ENCODE measurements around the gene CWC27.

CWC27 gene

DNA sequence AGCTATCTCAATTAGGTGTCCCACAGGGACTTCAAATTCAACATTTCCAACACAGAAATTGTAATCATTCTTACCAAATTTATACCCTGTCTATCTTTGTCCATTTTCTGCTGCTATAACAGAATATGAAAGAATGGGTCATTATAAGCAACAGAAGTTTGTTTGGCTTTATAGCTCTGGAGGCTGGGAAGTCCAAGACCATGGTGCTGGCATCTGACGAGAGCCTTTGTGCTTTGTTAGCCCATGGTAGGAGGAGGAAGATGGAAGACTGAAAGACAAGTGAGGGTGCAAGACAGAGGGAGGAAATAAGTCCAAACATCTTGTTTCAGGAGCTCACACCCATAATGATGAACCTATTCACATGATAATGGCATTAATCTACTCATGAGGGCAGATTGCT lies 72.2 kb downstream of the CWC27 start:
- no peak overlapping the region for H3K27ac ChIP-seq (ENCODE audit: low read depth, low read length)
- peaks cover 13% of the 10 kb centered on the region for H3K36me3 ChIP-seq (ENCODE audit: insufficient read depth, low read length)
- H3K4me1 ChIP-seq (ENCODE audit: insufficient read depth, low read length): peaks cover 10% of the 10 kb centered on the region
- H3K4me3 ChIP-seq (ENCODE audit: low read depth in 1 of 2, low read length in 2 of 2): no peak overlapping the region
- no peak overlapping the region for H3K9ac ChIP-seq (ENCODE audit: low read length)
- no peaks in the 10 kb centered on the region for H3K9me3 ChIP-seq (ENCODE audit: low read length)
- H3K27me3 ChIP-seq (ENCODE audit: control insufficient read depth in 1 of 2, insufficient read depth in 2 of 2, low read length in 2 of 2): no peaks in the 10 kb centered on the region

GRCh38 chr5:64853777-64854176 lies 85.0 kb downstream of the CWC27 start:
- no peak overlapping the region for H3K9ac ChIP-seq (ENCODE audit: low read length)
- H3K27ac ChIP-seq (ENCODE audit: low read depth, low read length): no peak overlapping the region
- H3K36me3 ChIP-seq (ENCODE audit: insufficient read depth, low read length): no peaks in the 10 kb centered on the region
- H3K4me1 ChIP-seq (ENCODE audit: insufficient read depth, low read length): peaks cover under 1% of the 10 kb centered on the region
- H3K27me3 ChIP-seq (ENCODE audit: control insufficient read depth in 1 of 2, insufficient read depth in 2 of 2, low read length in 2 of 2): no peaks in the 10 kb centered on the region
- H3K4me3 ChIP-seq (ENCODE audit: low read depth in 1 of 2, low read length in 2 of 2): no peak overlapping the region
- no peaks in the 10 kb centered on the region for H3K9me3 ChIP-seq (ENCODE audit: low read length)

GRCh38 chr5:64854855-64855254 lies 86.1 kb downstream of the CWC27 start:
- H3K27me3 ChIP-seq (ENCODE audit: control insufficient read depth in 1 of 2, insufficient read depth in 2 of 2, low read length in 2 of 2): no peaks in the 10 kb centered on the region
- H3K4me1 ChIP-seq (ENCODE audit: insufficient read depth, low read length): peaks cover 5% of the 10 kb centered on the region
- H3K9me3 ChIP-seq (ENCODE audit: low read length): no peaks in the 10 kb centered on the region
- no peaks in the 10 kb centered on the region for H3K36me3 ChIP-seq (ENCODE audit: insufficient read depth, low read length)
- H3K9ac ChIP-seq (ENCODE audit: low read length): no peak overlapping the region
- no peak overlapping the region for H3K27ac ChIP-seq (ENCODE audit: low read depth, low read length)
- no peak overlapping the region for H3K4me3 ChIP-seq (ENCODE audit: low read depth in 1 of 2, low read length in 2 of 2)

- Histone ChIP-seq H3K27ac (ENCODE audit: low read depth, low read length) (no peak overlapping the region), H3K9me3 (ENCODE audit: low read length) (no peaks in the 10 kb centered on the region), H3K27me3 (ENCODE audit: control insufficient read depth in 1 of 2, insufficient read depth in 2 of 2, low read length in 2 of 2) (no peaks in the 10 kb centered on the region), H3K36me3 (ENCODE audit: insufficient read depth, low read length) (no peaks in the 10 kb centered on the region), H3K9ac (ENCODE audit: low read length) (no peak overlapping the region), H3K4me1 (ENCODE audit: insufficient read depth, low read length) (peaks cover 5% of the 10 kb centered on the region), H3K4me3 (ENCODE audit: low read depth in 1 of 2, low read length in 2 of 2) (no peak overlapping the region)
These were observed 91.2 kb downstream of the CWC27 start for GRCh38 chr5:64859881-64860280.

- Histone ChIP-seq H3K27me3 (ENCODE audit: control insufficient read depth in 1 of 2, insufficient read depth in 2 of 2, low read length in 2 of 2) (no peaks in the 10 kb centered on the region), H3K4me3 (ENCODE audit: low read depth in 1 of 2, low read length in 2 of 2) (no peak overlapping the region), H3K9ac (ENCODE audit: low read length) (no peak overlapping the region), H3K4me1 (ENCODE audit: insufficient read depth, low read length) (peaks cover 5% of the 10 kb centered on the region), H3K9me3 (ENCODE audit: low read length) (no peaks in the 10 kb centered on the region), H3K36me3 (ENCODE audit: insufficient read depth, low read length) (no peaks in the 10 kb centered on the region), H3K27ac (ENCODE audit: low read depth, low read length) (no peak overlapping the region)
These were observed 92.6 kb downstream of the CWC27 start for GRCh38 chr5:64861281-64861680.

- Histone ChIP-seq H3K4me1 (ENCODE audit: insufficient read depth, low read length) (peaks cover under 1% of the 10 kb centered on the region), H3K36me3 (ENCODE audit: insufficient read depth, low read length) (no peaks in the 10 kb centered on the region), H3K4me3 (ENCODE audit: low read depth in 1 of 2, low read length in 2 of 2) (no peak overlapping the region), H3K9me3 (ENCODE audit: low read length) (no peaks in the 10 kb centered on the region), H3K9ac (ENCODE audit: low read length) (no peak overlapping the region), H3K27ac (ENCODE audit: low read depth, low read length) (no peak overlapping the region), H3K27me3 (ENCODE audit: control insufficient read depth in 1 of 2, insufficient read depth in 2 of 2, low read length in 2 of 2) (no peaks in the 10 kb centered on the region)
These were observed 95.4 kb downstream of the CWC27 start for GRCh38 chr5:64864171-64864570.

- H3K27me3 ChIP-seq (ENCODE audit: control insufficient read depth in 1 of 2, insufficient read depth in 2 of 2, low read length in 2 of 2): no peaks in the 10 kb centered on the region
- H3K36me3 ChIP-seq (ENCODE audit: insufficient read depth, low read length): no peaks in the 10 kb centered on the region
- no peak overlapping the region for H3K4me3 ChIP-seq (ENCODE audit: low read depth in 1 of 2, low read length in 2 of 2)
- no peaks in the 10 kb centered on the region for H3K9me3 ChIP-seq (ENCODE audit: low read length)
- no peak overlapping the region for H3K27ac ChIP-seq (ENCODE audit: low read depth, low read length)
- H3K9ac ChIP-seq (ENCODE audit: low read length): no peak overlapping the region
- no peaks in the 10 kb centered on the region for H3K4me1 ChIP-seq (ENCODE audit: insufficient read depth, low read length)
These were observed 96.9 kb downstream of the CWC27 start for GRCh38 chr5:64865662-64866061.

GRCh38 chr5:64869419-64869818 lies 100.7 kb downstream of the CWC27 start:
- Histone ChIP-seq H3K4me1 (ENCODE audit: insufficient read depth, low read length) (no peaks in the 10 kb centered on the region), H3K27me3 (ENCODE audit: control insufficient read depth in 1 of 2, insufficient read depth in 2 of 2, low read length in 2 of 2) (no peaks in the 10 kb centered on the region), H3K9ac (ENCODE audit: low read length) (no peak overlapping the region), H3K36me3 (ENCODE audit: insufficient read depth, low read length) (no peaks in the 10 kb centered on the region), H3K9me3 (ENCODE audit: low read length) (no peaks in the 10 kb centered on the region), H3K4me3 (ENCODE audit: low read depth in 1 of 2, low read length in 2 of 2) (no peak overlapping the region), H3K27ac (ENCODE audit: low read depth, low read length) (no peak overlapping the region)

DNA sequence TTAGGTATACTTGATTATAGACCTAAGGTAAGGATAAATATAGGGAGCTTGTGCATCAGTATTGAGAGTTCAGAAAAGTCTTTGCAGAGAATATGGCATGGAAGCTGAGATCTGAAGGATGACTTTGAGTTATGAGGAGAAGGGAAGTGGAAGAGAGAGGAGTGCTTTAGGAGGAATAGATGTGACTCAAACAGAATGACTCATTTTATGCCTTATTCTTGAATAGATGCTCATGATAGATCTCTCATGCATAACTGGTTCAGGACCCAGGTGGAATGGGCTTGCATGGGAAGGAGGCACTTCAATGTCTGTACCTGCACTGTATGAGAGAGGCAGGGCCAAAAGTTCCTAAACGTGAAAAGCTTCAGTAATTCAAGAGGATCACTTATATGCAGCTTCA lies 103.3 kb downstream of the CWC27 start:
- Histone ChIP-seq H3K27me3 (ENCODE audit: control insufficient read depth in 1 of 2, insufficient read depth in 2 of 2, low read length in 2 of 2) (no peaks in the 10 kb centered on the region), H3K4me1 (ENCODE audit: insufficient read depth, low read length) (no peaks in the 10 kb centered on the region), H3K9ac (ENCODE audit: low read length) (no peak overlapping the region), H3K27ac (ENCODE audit: low read depth, low read length) (no peak overlapping the region), H3K9me3 (ENCODE audit: low read length) (no peaks in the 10 kb centered on the region), H3K4me3 (ENCODE audit: low read depth in 1 of 2, low read length in 2 of 2) (no peak overlapping the region), H3K36me3 (ENCODE audit: insufficient read depth, low read length) (no peaks in the 10 kb centered on the region)

GRCh38 chr5:64873441-64873840 lies 104.7 kb downstream of the CWC27 start:
- H3K27me3 ChIP-seq (ENCODE audit: control insufficient read depth in 1 of 2, insufficient read depth in 2 of 2, low read length in 2 of 2): no peaks in the 10 kb centered on the region
- no peaks in the 10 kb centered on the region for H3K4me1 ChIP-seq (ENCODE audit: insufficient read depth, low read length)
- no peak overlapping the region for H3K4me3 ChIP-seq (ENCODE audit: low read depth in 1 of 2, low read length in 2 of 2)
- no peaks in the 10 kb centered on the region for H3K36me3 ChIP-seq (ENCODE audit: insufficient read depth, low read length)
- no peak overlapping the region for H3K27ac ChIP-seq (ENCODE audit: low read depth, low read length)
- no peak overlapping the region for H3K9ac ChIP-seq (ENCODE audit: low read length)
- H3K9me3 ChIP-seq (ENCODE audit: low read length): no peaks in the 10 kb centered on the region

DNA sequence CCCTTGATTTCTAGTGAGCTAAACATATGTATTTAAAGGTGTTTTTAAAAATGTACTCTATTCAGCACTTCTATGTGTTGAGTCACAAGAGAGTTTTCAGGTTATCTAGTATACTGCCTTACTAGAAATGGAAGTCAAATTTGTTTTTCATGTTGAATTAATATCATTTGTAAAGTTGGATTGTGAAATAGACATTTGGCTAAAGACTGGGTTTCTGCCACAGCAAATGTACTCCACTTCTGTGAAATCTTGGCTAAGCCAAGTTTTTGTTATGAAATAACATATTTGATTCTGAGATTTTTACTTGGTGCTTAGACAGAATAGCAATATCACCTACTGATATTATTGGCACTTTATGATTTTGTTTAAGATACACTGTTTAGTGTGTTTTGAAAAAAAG lies 106.0 kb downstream of the CWC27 start:
- no peaks in the 10 kb centered on the region for H3K4me1 ChIP-seq (ENCODE audit: insufficient read depth, low read length)
- H3K9ac ChIP-seq (ENCODE audit: low read length): no peak overlapping the region
- no peaks in the 10 kb centered on the region for H3K27me3 ChIP-seq (ENCODE audit: control insufficient read depth in 1 of 2, insufficient read depth in 2 of 2, low read length in 2 of 2)
- no peaks in the 10 kb centered on the region for H3K36me3 ChIP-seq (ENCODE audit: insufficient read depth, low read length)
- H3K27ac ChIP-seq (ENCODE audit: low read depth, low read length): no peak overlapping the region
- H3K4me3 ChIP-seq (ENCODE audit: low read depth in 1 of 2, low read length in 2 of 2): no peak overlapping the region
- H3K9me3 ChIP-seq (ENCODE audit: low read length): no peaks in the 10 kb centered on the region

DNA sequence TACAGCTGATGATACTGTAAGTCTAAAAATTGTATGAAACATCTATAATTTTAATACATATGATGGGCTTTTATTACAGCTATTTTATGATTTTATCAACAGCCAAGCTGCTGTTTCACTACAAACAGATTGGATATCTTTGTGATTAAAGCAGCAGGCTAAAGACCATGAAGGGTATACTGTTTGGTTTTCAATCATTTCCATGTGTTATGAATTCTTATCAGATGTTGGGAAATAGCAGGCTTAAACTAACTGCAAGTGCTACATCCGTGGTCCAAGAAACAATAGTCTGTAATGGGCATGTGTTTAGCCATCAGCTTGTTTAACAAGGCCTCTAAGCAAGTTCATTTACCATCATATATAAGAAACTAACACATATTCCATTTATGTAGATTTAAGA lies 107.5 kb downstream of the CWC27 start:
- no peaks in the 10 kb centered on the region for H3K4me1 ChIP-seq (ENCODE audit: insufficient read depth, low read length)
- no peaks in the 10 kb centered on the region for H3K36me3 ChIP-seq (ENCODE audit: insufficient read depth, low read length)
- H3K27ac ChIP-seq (ENCODE audit: low read depth, low read length): no peak overlapping the region
- H3K4me3 ChIP-seq (ENCODE audit: low read depth in 1 of 2, low read length in 2 of 2): no peak overlapping the region
- H3K27me3 ChIP-seq (ENCODE audit: control insufficient read depth in 1 of 2, insufficient read depth in 2 of 2, low read length in 2 of 2): no peaks in the 10 kb centered on the region
- H3K9ac ChIP-seq (ENCODE audit: low read length): no peak overlapping the region
- H3K9me3 ChIP-seq (ENCODE audit: low read length): no peaks in the 10 kb centered on the region

Measured in muscle layer of colon (tissue), 2 donors.